AG04450 (cell line): ENCODE data around the gene VNN1. TPM values are rescaled to one million over a fixed set of nuclear protein-coding genes. Genes with fewer than 3 reads are reported as not detected.

ENCODE experiments used
- CTCF ChIA-PET: fragments of 300-600, 350-600 bp; formaldehyde crosslinking; extraction: SDS; loops from one replicate; lab custom pipeline; 2022; ENCODE audit warnings: antibody characterized with exemption, inconsistent platforms; lab: Charles Lee
- POLR2A ChIA-PET: fragments of 350-600 bp; formaldehyde crosslinking; extraction: SDS; loops from one replicate; lab custom pipeline; 2021; ENCODE audit warnings: antibody characterized with exemption, inconsistent platforms; lab: Yijun Ruan, JAX
- DNase-seq: peaks from one replicate; pipeline ENCODE4 v3.0.0-alpha.2; 2011; ENCODE audit warnings: low read depth, low spot score
- H3K27ac ChIP-seq: one replicate; pipeline ENCODE4 v1.5.1; 2012; ENCODE audit warnings: low read depth, low read length, control low read depth
- H3K27me3 ChIP-seq: one replicate; pipeline ENCODE4 v1.6.0; 2012; ENCODE audit warnings: low read length; ENCODE audit not compliant: control insufficient read depth, insufficient read depth
- H3K4me3 ChIP-seq: 2 replicates; pipeline ENCODE4 v1.5.1; 2011; ENCODE audit warnings: mild to moderate bottlenecking, low read depth, low read length, control low read depth
- H3K9me3 ChIP-seq: 2 replicates; pipeline ENCODE4 v1.5.1; 2012; ENCODE audit warnings: low read length; ENCODE audit not compliant: control insufficient read depth, insufficient read depth
- CTCF ChIP-seq: IDR thresholded peaks from 2 replicates; pipeline ENCODE4 v1.5.1; 2011; ENCODE audit warnings: low read depth, low read length, control low read depth, inconsistent platforms
- polyA plus RNA-seq: library from polyadenylated mRNA; depleted of rRNA; stranded (reverse); fragments of >200 nt; gene quantifications from 2 replicates; pipeline ENCODE4 v1.2.3, GENCODE V29; 2011; rRNA removed

VNN1 gene
- polyA plus RNA-seq, 1 experiment, result 0.06 TPM

- no peak overlapping the region for H3K27ac ChIP-seq
- H3K27me3 ChIP-seq, result peaks cover 6% of the 10 kb centered on the region
- H3K4me3 ChIP-seq, result no peak overlapping the region
- CTCF ChIA-PET, result interaction anchor here (1.2 kb wide), 1 partner anchor 146 kb away, joined by 4 read pairs; no protein-coding TSS in a partner anchor
- H3K9me3 ChIP-seq, result no peaks in the 10 kb centered on the region
- no peak for TF ChIP-seq CTCF
- POLR2A ChIA-PET, result interaction anchor here (0.6 kb wide), 1 partner anchor 106 kb away, joined by 3 read pairs; no protein-coding TSS in a partner anchor
- no peak for DNase-seq
Measured at GRCh38 chr6:132634796-132635195, 79.1 kb downstream of the VNN1 start.

GRCh38 chr6:132633362-132633761 is 80.5 kb downstream of the VNN1 start:
- H3K27me3 ChIP-seq, result peaks cover 6% of the 10 kb centered on the region
- POLR2A ChIA-PET, result no interaction called here
- no peaks in the 10 kb centered on the region for H3K9me3 ChIP-seq
- no peak overlapping the region for H3K4me3 ChIP-seq
- H3K27ac ChIP-seq, result no peak overlapping the region
- CTCF ChIA-PET, result no interaction called here
- TF ChIP-seq CTCF, result no peak
- no peak for DNase-seq

Other genes with a start within 250 kb of the VNN1 start
- 37.0 and 42.7 TPM in 2 replicates for gene STX7, start 200.9 kb downstream of the VNN1 start, polyA plus RNA-seq
- not detected in 2 replicates for gene TAAR9, start 175.8 kb downstream of the VNN1 start, polyA plus RNA-seq
- not detected in 2 replicates for gene TAAR8, start 161.4 kb downstream of the VNN1 start, polyA plus RNA-seq
- not detected in 2 replicates for gene TAAR6, start 143.7 kb downstream of the VNN1 start, polyA plus RNA-seq
- not detected in 2 replicates for gene TAAR5, start 124.3 kb downstream of the VNN1 start, polyA plus RNA-seq
- not detected in 2 replicates for gene TAAR2, start 89.8 kb downstream of the VNN1 start, polyA plus RNA-seq
- not detected in 2 replicates for gene TAAR1, start 54.9 kb downstream of the VNN1 start, polyA plus RNA-seq
- gene VNN2, start 43.8 kb upstream of the VNN1 start, polyA plus RNA-seq, result not detected in 2 replicates
- 7.5 and 10.2 TPM in 2 replicates for gene SLC18B1, start 84.6 kb upstream of the VNN1 start, polyA plus RNA-seq
- 3,443 and 3,588 TPM in 2 replicates for gene RPS12, start 100.5 kb upstream of the VNN1 start, polyA plus RNA-seq